Stomach (tissue), 9 donors: ENCODE results near the gene DDIT4L. TPM values are rescaled to one million over a fixed set of nuclear protein-coding genes. Genes with fewer than 3 reads are reported as not detected.

ENCODE experiments used
- DNase-seq, 2 donors: peaks; one replicate each; pipeline versions ENCODE4 v3.0.0 to v3.0.0-alpha.2; 2013 to 2019
- H3K27ac ChIP-seq, 5 donors: fragments of 200-600 bp in 4 of 5; sonication (generic) in 4 of 5; one replicate each; pipeline ENCODE4 v1.5.1; 2013 to 2019; ENCODE audit warnings: mild to moderate bottlenecking in 1 of 5, moderate library complexity in 1 of 5
- H3K27me3 ChIP-seq, 3 donors: fragments of 200-600 bp; sonication (generic); one replicate each; pipeline ENCODE4 v1.5.1; 2017 to 2019; ENCODE audit warnings: mixed run types in 1 of 3
- H3K36me3 ChIP-seq, 4 donors: fragments of 200-600 bp; sonication (generic); 1 replicate in 3 of 4; 2 replicates in 1 of 4; pipeline ENCODE4 v1.5.1; 2016 to 2019
- H3K4me1 ChIP-seq, 4 donors: fragments of 200-600 bp; sonication (generic); one replicate each; pipeline ENCODE4 v1.5.1; 2016 to 2019
- H3K4me3 ChIP-seq, 4 donors: fragments of 200-600 bp; sonication (generic) in 3 of 4; one replicate each; pipeline ENCODE4 v1.5.1; 2016 to 2019; ENCODE audit warnings: mild to moderate bottlenecking in 1 of 4
- H3K9me3 ChIP-seq, 4 donors: fragments of 200-600 bp; sonication (generic); one replicate each; pipeline ENCODE4 v1.5.1; 2016 to 2019
- CTCF ChIP-seq, 7 experiments: fragments of 450-650 bp in 4 of 7; fragments of 200-600 bp in 3 of 7; sonication (generic) in 3 of 7; IDR thresholded peaks; one replicate each; pipeline ENCODE4 v1.5.1; 2016 to 2019; ENCODE audit warnings: antibody characterized with exemption in 7 of 7, control low read depth in 2 of 7, mild to moderate bottlenecking in 1 of 7
- EP300 ChIP-seq: sonication (generic); formaldehyde crosslinking; IDR thresholded peaks from one replicate; pipeline ENCODE4 v1.6.1; 2017; ENCODE audit warnings: antibody characterized with exemption
- POLR2A ChIP-seq, 4 donors: fragments of 450-650 bp; IDR thresholded peaks; one replicate each; pipeline ENCODE4 v1.6.1; 2016; ENCODE audit warnings: antibody characterized with exemption in 4 of 4, control low read depth in 2 of 4, mild to moderate bottlenecking in 1 of 4, moderate library complexity in 1 of 4
- POLR2AphosphoS5 ChIP-seq, 3 donors: sonication (generic); formaldehyde crosslinking; IDR thresholded peaks; one replicate each; pipeline ENCODE4 v1.6.1; 2016; ENCODE audit warnings: antibody characterized with exemption in 3 of 3
- WGBS, 5 donors: extraction: QIAGEN DNeasy Blood & Tissue Kit in 3 of 5; methylation state at CpG; one replicate each; pipeline versions ENCODE4 v1.1.5 to v1.1.7; 2013 to 2018; 5-methylcytosine and 5-hydroxymethylcytosine counted together
- intact Hi-C: fragments of 100-400 bp; cut with DNase I; formaldehyde crosslinking; loops from one replicate; pipeline ENCODE4 v1.15.1; 2023; ENCODE audit warnings: low total_unique reads
- polyA plus RNA-seq, 3 donors: library from polyadenylated mRNA; stranded (reverse); fragments of 200-250 nt; gene quantifications; one replicate each; pipeline ENCODE4 v1.2.3, GENCODE V29; 2013
- total RNA-seq, 5 donors: library from RNA; depleted of rRNA; stranded (reverse); fragments of >200 nt; gene quantifications; one replicate each; pipeline versions ENCODE4 v1.1.0 to v1.2.3, GENCODE V29; 2014 to 2016
- donor health status: healthy with polysubstance abuse.
- donor health status: Bipolar disorder and iron deficiency.
- donor health status: healthy.

Gene DDIT4L
- total and polyA plus RNA-seq, 8 donors: 0.55 to 1.1 (median 0.62) TPM; not detected in 3

- Histone ChIP-seq H3K27me3 (no peaks in the 10 kb centered on the region), H3K9me3 (no peaks in the 10 kb centered on the region), H3K36me3 (no peaks in the 10 kb centered on the region), H3K27ac (no peak overlapping the region), H3K4me3 (no peak overlapping the region), H3K4me1 (no peaks in the 10 kb centered on the region)
- intact Hi-C loops: no loop called here
- no peak for DNase-seq
- no peak for TF ChIP-seq EP300
- TF ChIP-seq POLR2AphosphoS5 (IDR thresholded peaks at IDR 0.05): no peak
- no peak for TF ChIP-seq CTCF (IDR thresholded peaks at IDR 0.05)
- TF ChIP-seq POLR2A (IDR thresholded peaks at IDR 0.05): no peak
- WGBS, 5 donors: 82 to 96% (median 92%) methylated on average over 1 of the region's 1 CpG
These were observed 12.4 kb downstream of the DDIT4L start for GRCh38 chr4:100177855-100178254.

GRCh38 chr4:100177126-100177525, 13.1 kb downstream of the DDIT4L start:
- no peaks in the 10 kb centered on the region for H3K4me1 ChIP-seq
- no peak for TF ChIP-seq POLR2AphosphoS5 (IDR thresholded peaks at IDR 0.05)
- TF ChIP-seq CTCF (IDR thresholded peaks at IDR 0.05): no peak
- no peak for TF ChIP-seq POLR2A (IDR thresholded peaks at IDR 0.05)
- TF ChIP-seq EP300: no peak
- intact Hi-C loops: no loop called here

DNA sequence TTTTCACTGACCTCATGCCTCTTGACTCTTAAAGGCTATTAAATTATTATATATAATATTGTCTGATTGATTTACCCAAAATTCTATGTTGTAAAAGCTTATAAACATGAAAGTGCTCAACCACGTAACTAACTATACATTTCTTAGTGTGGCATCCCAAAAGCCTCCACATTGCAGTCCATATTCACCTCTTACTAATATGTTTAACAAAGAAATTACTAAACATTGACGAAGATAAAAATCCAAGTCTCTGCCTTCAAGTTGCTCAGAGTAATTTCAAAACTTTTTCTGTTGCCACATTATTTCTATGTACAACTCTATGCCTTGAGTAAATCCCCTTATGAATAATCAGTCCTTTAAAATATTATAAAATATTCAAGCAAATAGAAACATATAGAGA, 14.4 kb downstream of the DDIT4L start:
- DNase-seq: no peak
- intact Hi-C loops: no loop called here
- TF ChIP-seq CTCF (IDR thresholded peaks at IDR 0.05) (no peak), POLR2A (IDR thresholded peaks at IDR 0.05) (no peak), POLR2AphosphoS5 (IDR thresholded peaks at IDR 0.05) (no peak), EP300 (no peak)
- no peak overlapping the region for H3K4me3 ChIP-seq
- H3K27ac ChIP-seq: no peak overlapping the region
- no peaks in the 10 kb centered on the region for H3K36me3 ChIP-seq
- no peaks in the 10 kb centered on the region for H3K4me1 ChIP-seq
- H3K9me3 ChIP-seq: no peaks in the 10 kb centered on the region
- H3K27me3 ChIP-seq: no peaks in the 10 kb centered on the region
- 79 to 89% (median 87%) methylated on average over 2 of the region's 2 CpGs for WGBS, 5 donors

More at GRCh38 chr4:100177126-100177525, 13.1 kb downstream of the DDIT4L start:
- no peak for DNase-seq
- Histone ChIP-seq H3K9me3 (no peaks in the 10 kb centered on the region), H3K4me3 (no peak overlapping the region), H3K36me3 (no peaks in the 10 kb centered on the region), H3K27ac (no peak overlapping the region), H3K27me3 (no peaks in the 10 kb centered on the region)

DNA sequence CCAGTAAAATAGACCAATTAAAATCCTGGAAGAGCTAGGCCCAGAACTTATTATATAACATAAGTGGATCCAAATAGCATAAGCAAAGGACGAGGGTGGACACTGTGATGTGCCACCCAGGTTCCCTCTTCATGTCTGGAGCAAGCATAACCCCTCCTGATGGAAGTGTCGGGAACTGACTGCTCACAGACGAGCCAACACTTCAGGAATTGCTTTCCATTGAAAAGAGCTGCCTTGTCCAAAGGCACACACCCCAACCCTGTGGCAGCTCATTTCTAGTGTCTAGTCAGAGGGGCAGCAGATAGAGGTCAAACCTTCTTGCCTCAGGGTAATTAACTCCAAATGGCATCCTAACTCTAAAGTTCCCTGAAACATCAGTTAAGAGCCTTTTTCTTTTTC, 15.3 kb downstream of the DDIT4L start:
- Histone ChIP-seq H3K27me3 (no peaks in the 10 kb centered on the region), H3K36me3 (no peaks in the 10 kb centered on the region), H3K4me1 (no peaks in the 10 kb centered on the region), H3K4me3 (no peak overlapping the region), H3K27ac (no peak overlapping the region), H3K9me3 (no peaks in the 10 kb centered on the region)
- no peak for DNase-seq
- TF ChIP-seq EP300: no peak
- no peak for TF ChIP-seq POLR2A (IDR thresholded peaks at IDR 0.05)
- no peak for TF ChIP-seq POLR2AphosphoS5 (IDR thresholded peaks at IDR 0.05)
- TF ChIP-seq CTCF (IDR thresholded peaks at IDR 0.05): no peak
- intact Hi-C loops: no loop called here
- WGBS, 5 donors: 60 to 78% (median 72%) methylated on average over 3 of the region's 3 CpGs
